Measurements from ENCODE around the gene PCDHA11. TPM values are rescaled to one million over a fixed set of nuclear protein-coding genes. Genes with fewer than 3 reads are reported as not detected.

Gene PCDHA11
- total and polyA plus RNA-seq, 2 experiments from 2014 or later, result 11.6 to 26.5 TPM

DNA sequence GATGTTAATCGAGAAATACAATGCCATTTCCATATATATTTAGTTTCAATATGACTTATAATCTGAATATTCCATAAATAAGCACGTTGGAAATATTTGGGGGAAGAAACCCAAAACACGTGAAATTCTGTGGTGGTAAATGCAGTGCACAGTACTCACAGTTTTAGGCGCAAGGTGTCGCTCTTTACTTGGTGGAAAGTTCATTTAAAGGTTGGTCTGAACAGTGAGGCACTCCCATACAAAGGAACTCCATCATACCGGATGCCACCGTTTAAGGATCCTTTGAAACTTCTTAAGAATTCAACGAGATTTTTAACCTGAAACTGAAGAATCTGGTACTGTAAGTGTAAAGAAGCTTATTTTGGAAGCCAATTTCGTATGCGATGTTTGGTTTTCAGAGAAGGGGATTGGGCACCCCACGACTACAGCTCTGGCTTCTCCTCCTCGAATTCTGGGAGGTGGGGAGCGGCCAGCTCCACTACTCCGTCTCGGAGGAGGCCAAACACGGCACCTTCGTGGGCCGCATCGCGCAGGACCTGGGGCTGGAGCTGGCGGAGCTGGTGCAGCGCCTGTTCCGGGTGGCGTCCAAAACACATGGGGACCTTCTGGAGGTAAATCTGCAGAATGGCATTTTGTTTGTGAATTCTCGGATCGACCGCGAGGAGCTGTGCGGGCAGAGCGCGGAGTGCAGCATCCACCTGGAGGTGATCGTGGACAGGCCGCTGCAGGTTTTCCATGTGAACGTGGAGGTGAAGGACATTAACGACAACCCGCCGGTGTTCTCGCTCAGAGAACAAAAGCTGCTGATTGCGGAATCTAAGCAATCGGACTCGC lies at the start of gene PCDHA11 (continued):
- TF ChIP-seq, protein P1, sequence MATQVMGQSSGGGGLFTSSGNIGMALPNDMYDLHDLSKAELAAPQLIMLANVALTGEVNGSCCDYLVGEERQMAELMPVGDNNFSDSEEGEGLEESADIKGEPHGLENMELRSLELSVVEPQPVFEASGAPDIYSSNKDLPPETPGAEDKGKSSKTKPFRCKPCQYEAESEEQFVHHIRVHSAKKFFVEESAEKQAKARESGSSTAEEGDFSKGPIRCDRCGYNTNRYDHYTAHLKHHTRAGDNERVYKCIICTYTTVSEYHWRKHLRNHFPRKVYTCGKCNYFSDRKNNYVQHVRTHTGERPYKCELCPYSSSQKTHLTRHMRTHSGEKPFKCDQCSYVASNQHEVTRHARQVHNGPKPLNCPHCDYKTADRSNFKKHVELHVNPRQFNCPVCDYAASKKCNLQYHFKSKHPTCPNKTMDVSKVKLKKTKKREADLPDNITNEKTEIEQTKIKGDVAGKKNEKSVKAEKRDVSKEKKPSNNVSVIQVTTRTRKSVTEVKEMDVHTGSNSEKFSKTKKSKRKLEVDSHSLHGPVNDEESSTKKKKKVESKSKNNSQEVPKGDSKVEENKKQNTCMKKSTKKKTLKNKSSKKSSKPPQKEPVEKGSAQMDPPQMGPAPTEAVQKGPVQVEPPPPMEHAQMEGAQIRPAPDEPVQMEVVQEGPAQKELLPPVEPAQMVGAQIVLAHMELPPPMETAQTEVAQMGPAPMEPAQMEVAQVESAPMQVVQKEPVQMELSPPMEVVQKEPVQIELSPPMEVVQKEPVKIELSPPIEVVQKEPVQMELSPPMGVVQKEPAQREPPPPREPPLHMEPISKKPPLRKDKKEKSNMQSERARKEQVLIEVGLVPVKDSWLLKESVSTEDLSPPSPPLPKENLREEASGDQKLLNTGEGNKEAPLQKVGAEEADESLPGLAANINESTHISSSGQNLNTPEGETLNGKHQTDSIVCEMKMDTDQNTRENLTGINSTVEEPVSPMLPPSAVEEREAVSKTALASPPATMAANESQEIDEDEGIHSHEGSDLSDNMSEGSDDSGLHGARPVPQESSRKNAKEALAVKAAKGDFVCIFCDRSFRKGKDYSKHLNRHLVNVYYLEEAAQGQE (IDR thresholded peaks at IDR 0.05; ENCODE audit: unreplicated experiment), result peak; percentile 27
- TF ChIP-seq JUNB (IDR thresholded peaks at IDR 0.05; ENCODE audit: unreplicated experiment) (no peak), ZNF114 (CRISPR knock-in tag; IDR thresholded peaks at IDR 0.05) (no peak), EZH2 (IDR thresholded peaks at IDR 0.05; ENCODE audit: low read depth, unreplicated experiment) (no peak), EZH2phosphoT487 (IDR thresholded peaks at IDR 0.05; ENCODE audit: unreplicated experiment) (no peak)

DNA sequence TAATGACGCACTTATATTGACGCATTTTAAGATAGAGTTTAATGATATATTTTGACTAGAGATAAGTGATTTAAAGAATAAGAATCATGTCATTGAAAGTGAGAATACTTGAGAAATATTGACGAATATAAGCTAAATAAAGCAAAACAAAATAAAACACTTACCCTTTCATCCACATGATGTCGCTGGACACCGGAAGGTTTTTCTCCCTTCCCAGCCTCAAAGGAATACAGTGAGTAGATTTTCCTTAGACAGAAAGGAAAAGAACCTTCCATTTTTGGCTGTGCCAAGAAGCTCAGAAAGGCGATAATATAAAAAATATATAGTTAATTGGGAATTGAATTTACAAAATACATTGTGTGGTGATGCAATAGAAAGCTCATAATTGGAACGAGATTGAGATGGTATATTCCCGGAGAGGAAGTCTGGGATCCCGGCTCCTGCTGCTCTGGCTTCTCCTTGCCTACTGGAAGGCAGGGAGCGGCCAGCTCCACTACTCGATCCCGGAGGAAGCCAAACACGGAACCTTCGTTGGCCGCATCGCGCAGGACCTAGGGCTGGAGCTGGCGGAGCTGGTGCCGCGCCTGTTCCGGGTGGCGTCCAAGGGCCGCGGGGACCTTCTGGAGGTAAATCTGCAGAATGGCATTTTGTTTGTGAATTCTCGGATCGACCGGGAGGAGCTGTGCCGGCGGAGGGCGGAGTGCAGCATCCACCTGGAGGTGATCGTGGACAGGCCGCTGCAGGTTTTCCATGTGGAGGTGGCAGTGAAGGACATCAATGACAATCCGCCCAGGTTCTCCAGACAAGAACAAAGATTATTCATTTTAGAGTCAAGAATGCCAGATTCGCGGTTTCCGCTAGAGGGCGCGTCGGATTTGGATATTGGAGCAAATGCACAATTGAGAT lies 47.1 kb upstream of the PCDHA11 start, which contains the start of gene PCDHA5:
TSS of gene PCDHA5 (plus strand) at position 239 of the 906 bp plus-strand sequence.
- Histone ChIP-seq H3K36me3 (ENCODE audit: insufficient read depth) (no peaks in the 10 kb centered on the region), H3K27me3 (ENCODE audit: insufficient read depth) (no peaks in the 10 kb centered on the region), H3K4me2 (no peak within 1 kb of the TSS), H3K9me2 (ENCODE audit: insufficient read depth) (no peaks in the 10 kb centered on the region), H3F3A (replicated peaks; ENCODE audit: low read depth) (no peaks in the 10 kb centered on the region), H3K27ac (ENCODE audit: low read depth) (no peak within 1 kb of the TSS), H3K4me1 (ENCODE audit: insufficient read depth) (no peaks in the 10 kb centered on the region), H2AFZ (no peak within 1 kb of the TSS), H3K4me3 (no peak within 1 kb of the TSS), H3K79me2 (replicated peaks; ENCODE audit: insufficient read depth) (no peaks in the 10 kb centered on the region), H4K20me1 (replicated peaks; ENCODE audit: insufficient read depth) (no peaks in the 10 kb centered on the region)
- DNase-seq (ENCODE audit: low spot score) (peak; percentile 43), ATAC-seq (no peak)
- Mint-ChIP-seq H3K27ac (no peak within 1 kb of the TSS), H3K36me3 (ENCODE audit: low read depth) (peaks cover 11% of the 10 kb centered on the region), H3K4me3 (peak within 1 kb of the TSS; percentile 63; the same call in 2 of the 3 replicates), H3K9me3 (peaks cover 3% of the 10 kb centered on the region; the same call in 1 of the 3 replicates), H3K27me3 (ENCODE audit: insufficient read depth, low read depth, poor library complexity) (no peaks in the 10 kb centered on the region), H3K4me1 (no peaks in the 10 kb centered on the region; the same call in 2 of the 3 replicates)
- TF ChIP-seq, protein P2, sequence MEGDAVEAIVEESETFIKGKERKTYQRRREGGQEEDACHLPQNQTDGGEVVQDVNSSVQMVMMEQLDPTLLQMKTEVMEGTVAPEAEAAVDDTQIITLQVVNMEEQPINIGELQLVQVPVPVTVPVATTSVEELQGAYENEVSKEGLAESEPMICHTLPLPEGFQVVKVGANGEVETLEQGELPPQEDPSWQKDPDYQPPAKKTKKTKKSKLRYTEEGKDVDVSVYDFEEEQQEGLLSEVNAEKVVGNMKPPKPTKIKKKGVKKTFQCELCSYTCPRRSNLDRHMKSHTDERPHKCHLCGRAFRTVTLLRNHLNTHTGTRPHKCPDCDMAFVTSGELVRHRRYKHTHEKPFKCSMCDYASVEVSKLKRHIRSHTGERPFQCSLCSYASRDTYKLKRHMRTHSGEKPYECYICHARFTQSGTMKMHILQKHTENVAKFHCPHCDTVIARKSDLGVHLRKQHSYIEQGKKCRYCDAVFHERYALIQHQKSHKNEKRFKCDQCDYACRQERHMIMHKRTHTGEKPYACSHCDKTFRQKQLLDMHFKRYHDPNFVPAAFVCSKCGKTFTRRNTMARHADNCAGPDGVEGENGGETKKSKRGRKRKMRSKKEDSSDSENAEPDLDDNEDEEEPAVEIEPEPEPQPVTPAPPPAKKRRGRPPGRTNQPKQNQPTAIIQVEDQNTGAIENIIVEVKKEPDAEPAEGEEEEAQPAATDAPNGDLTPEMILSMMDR (conservative IDR thresholded peaks at IDR 0.05; ENCODE audit: low read depth in 2 of 2), result peak; percentile 50 to 57
- TF ChIP-seq ZNF331 (CRISPR knock-in tag; IDR thresholded peaks at IDR 0.05; ENCODE audit: low read depth), result no peak
- TF ChIP-seq POLR2AphosphoS5 (IDR thresholded peaks at IDR 0.05; ENCODE audit: low read depth), result no peak
- no peak for TF ChIP-seq EZH2 (IDR thresholded peaks at IDR 0.05; ENCODE audit: low read depth, unreplicated experiment)

All from GM23338 (cell line).